Muscle of leg (tissue), 11 donors: ENCODE data around the gene MTURN. TPM values are rescaled to one million over a fixed set of nuclear protein-coding genes. Genes with fewer than 3 reads are reported as not detected.
"Not testable (repeated sequence)": the region's sequence is repeated elsewhere in the genome, so short reads cannot be mapped to it uniquely, and the experiment has no call there.

ENCODE experiments used
- DNase-seq: peaks from one replicate; pipeline ENCODE4 v3.0.0; 2013
- H3K27ac ChIP-seq: one replicate; pipeline ENCODE4 v1.5.1; 2013; ENCODE audit warnings: mild to moderate bottlenecking, low read length, control low read depth
- H3K27me3 ChIP-seq: one replicate; pipeline ENCODE4 v1.6.1; 2013; ENCODE audit warnings: low read length; ENCODE audit not compliant: control insufficient read depth, insufficient read depth
- H3K36me3 ChIP-seq: one replicate; pipeline ENCODE4 v1.6.1; 2013; ENCODE audit warnings: low read length; ENCODE audit not compliant: control insufficient read depth, insufficient read depth
- H3K4me1 ChIP-seq: one replicate; pipeline ENCODE4 v1.6.1; 2013; ENCODE audit warnings: low read length; ENCODE audit not compliant: control insufficient read depth, insufficient read depth
- H3K4me3 ChIP-seq: one replicate; pipeline ENCODE4 v1.5.1; 2013; ENCODE audit warnings: low read length, control low read depth
- H3K9me3 ChIP-seq: replicated peaks from 2 replicates; pipeline ENCODE4 v1.6.1; 2013; ENCODE audit warnings: low read depth, low read length; ENCODE audit not compliant: control insufficient read depth
- WGBS: methylation state at CpG from one replicate; pipeline ENCODE4 v1.1.5; 2013; ENCODE audit warnings: missing lambda C conversion rate; ENCODE audit not compliant: insufficient coverage; 5-methylcytosine and 5-hydroxymethylcytosine counted together
- polyA plus RNA-seq, 8 donors: library from polyadenylated mRNA; unstranded; fragments of 120-200 nt; gene quantifications; one replicate each; pipeline versions ENCODE4 v1.2.1 to v1.2.3, GENCODE V29; 2013; ENCODE audit warnings: inconsistent platforms in 1 of 8, low replicate concordance in 1 of 8; ENCODE audit not compliant: insufficient read length in 8 of 8, insufficient read depth in 1 of 8
- total RNA-seq: library from RNA; stranded (reverse); fragments of 120-200 nt; gene quantifications from one replicate; pipeline ENCODE4 v1.2.4, GENCODE V29; 2013

MTURN gene
- total and polyA plus RNA-seq, 9 donors = 65.8 to 105 (median 80.6) TPM

- no peak overlapping the region for H3K4me3 ChIP-seq
- H3K9me3 ChIP-seq = peaks cover 8% of the 10 kb centered on the region
- H3K4me1 ChIP-seq = peaks cover 6% of the 10 kb centered on the region
- H3K27me3 ChIP-seq = no peaks in the 10 kb centered on the region
- no peaks in the 10 kb centered on the region for H3K36me3 ChIP-seq
- no CpG with 5 or more reads among the region's 4 CpGs for WGBS
- peak; percentile 69 for DNase-seq
- H3K27ac ChIP-seq = peak overlapping the region; percentile 29
Observed at GRCh38 chr7:30184791-30185487, 50.2 kb downstream of the MTURN start.

DNA sequence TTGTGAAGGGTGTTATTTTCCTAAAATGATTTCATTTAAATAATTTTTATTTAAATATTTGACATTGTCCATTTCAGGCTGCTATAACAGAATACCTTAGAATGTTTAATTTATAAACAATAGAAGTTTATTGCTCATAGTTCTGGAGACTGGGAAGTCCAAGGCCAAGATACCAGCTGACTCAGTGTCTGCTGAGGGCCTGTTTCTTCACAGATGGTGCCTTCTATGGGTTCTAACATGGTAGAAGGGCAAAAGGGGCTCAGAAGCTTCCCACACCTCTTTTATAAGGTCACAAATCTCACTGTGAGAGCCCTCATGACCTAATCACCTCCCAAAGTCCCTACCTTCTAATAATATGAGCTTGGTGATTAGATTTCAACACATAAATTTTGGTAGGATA is 50.7 kb downstream of the MTURN start:
- H3K27me3 ChIP-seq = no peaks in the 10 kb centered on the region
- DNase-seq = no peak
- peaks cover 8% of the 10 kb centered on the region for H3K9me3 ChIP-seq
- H3K36me3 ChIP-seq = no peaks in the 10 kb centered on the region
- H3K4me1 ChIP-seq = peaks cover 6% of the 10 kb centered on the region
- H3K4me3 ChIP-seq = no peak overlapping the region
- H3K27ac ChIP-seq = no peak overlapping the region

DNA sequence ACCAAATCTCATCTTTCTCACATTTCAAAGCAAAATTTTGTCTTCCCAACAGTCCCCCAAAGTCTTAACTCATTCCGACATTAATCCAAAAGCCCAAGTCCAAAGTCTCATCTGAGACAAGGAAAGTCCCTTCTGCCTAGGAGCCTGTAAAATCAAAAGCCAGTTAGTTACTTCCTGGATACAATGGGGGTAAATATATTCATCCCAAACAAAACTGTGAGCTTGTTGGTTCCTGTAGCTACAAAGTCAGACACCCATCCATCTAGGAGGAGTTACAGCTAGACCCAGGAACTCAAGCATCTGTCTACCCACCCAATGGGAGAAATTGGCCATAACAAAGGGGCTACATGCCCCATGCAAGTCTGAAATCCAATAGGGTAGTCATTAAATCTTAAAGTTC is 51.9 kb downstream of the MTURN start:
- no peak for DNase-seq
- whole genome bisulfite sequencing = no CpG with 5 or more reads among the region's 1 CpG

DNA sequence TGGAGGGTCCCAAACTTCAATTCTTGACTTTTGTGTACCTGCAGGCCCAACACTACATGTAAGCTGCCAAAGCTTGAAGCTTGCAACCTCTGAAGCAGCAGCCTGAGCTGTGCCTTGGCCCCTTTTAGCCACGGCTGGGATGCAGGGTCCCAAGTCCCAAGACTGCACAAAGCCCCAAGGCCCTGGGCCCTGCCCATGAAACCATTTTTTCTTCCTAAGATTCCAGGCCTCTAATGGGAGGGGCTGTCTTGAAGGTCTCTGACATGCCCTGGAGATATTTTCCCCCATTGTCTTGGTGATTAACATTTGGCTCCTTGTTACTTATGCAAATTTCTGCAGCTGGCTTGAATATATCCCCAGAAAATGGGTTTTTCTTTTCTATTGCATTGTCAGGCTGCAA is 52.7 kb downstream of the MTURN start:
- H3K36me3 ChIP-seq = no peaks in the 10 kb centered on the region
- H3K27ac ChIP-seq = no peak overlapping the region
- H3K9me3 ChIP-seq = peaks cover 8% of the 10 kb centered on the region
- DNase-seq = no peak
- H3K4me1 ChIP-seq = peaks cover 3% of the 10 kb centered on the region
- no peaks in the 10 kb centered on the region for H3K27me3 ChIP-seq
- 86% methylated on average over 1 of the region's 1 CpG for WGBS
- no peak overlapping the region for H3K4me3 ChIP-seq

More for the DNA sequence above, 51.9 kb downstream of the MTURN start:
- H3K4me3 ChIP-seq = no peak overlapping the region
- H3K27ac ChIP-seq = no peak overlapping the region
- H3K4me1 ChIP-seq = peaks cover 6% of the 10 kb centered on the region
- no peaks in the 10 kb centered on the region for H3K36me3 ChIP-seq
- H3K9me3 ChIP-seq = peaks cover 8% of the 10 kb centered on the region
- no peaks in the 10 kb centered on the region for H3K27me3 ChIP-seq

GRCh38 chr7:30188381-30188780 is 53.6 kb downstream of the MTURN start:
- not testable (repeated sequence) for H3K36me3 ChIP-seq, H3K4me3 ChIP-seq, H3K4me1 ChIP-seq, DNase-seq, H3K9me3 ChIP-seq, H3K27ac ChIP-seq, H3K27me3 ChIP-seq
- WGBS = no CpG with 5 or more reads among the region's 2 CpGs

- Histone ChIP-seq H3K36me3 (no peaks in the 10 kb centered on the region), H3K4me1 (peaks cover 3% of the 10 kb centered on the region), H3K27me3 (no peaks in the 10 kb centered on the region), H3K4me3 (no peak overlapping the region), H3K27ac (no peak overlapping the region), H3K9me3 (peaks cover 8% of the 10 kb centered on the region)
- no peak for DNase-seq
- WGBS = no CpG with 5 or more reads among the region's 2 CpGs
Observed at GRCh38 chr7:30188811-30189210, 54.0 kb downstream of the MTURN start.

- H3K27ac ChIP-seq = no peak overlapping the region
- H3K4me3 ChIP-seq = no peak overlapping the region
- peaks cover 16% of the 10 kb centered on the region for H3K9me3 ChIP-seq
- H3K27me3 ChIP-seq = no peaks in the 10 kb centered on the region
- 92% methylated on average over 3 of the region's 4 CpGs for WGBS
- H3K4me1 ChIP-seq = no peaks in the 10 kb centered on the region
- no peaks in the 10 kb centered on the region for H3K36me3 ChIP-seq
- DNase-seq = no peak
Observed at GRCh38 chr7:30191809-30192208, 57.0 kb downstream of the MTURN start.

- WGBS = no CpG with 5 or more reads among the region's 5 CpGs
- Histone ChIP-seq H3K27me3 (no peaks in the 10 kb centered on the region), H3K9me3 (peaks cover 10% of the 10 kb centered on the region), H3K36me3 (no peaks in the 10 kb centered on the region), H3K4me3 (no peak overlapping the region), H3K4me1 (no peaks in the 10 kb centered on the region), H3K27ac (no peak overlapping the region)
- DNase-seq = no peak
Observed at GRCh38 chr7:30193336-30193943, 58.7 kb downstream of the MTURN start.

DNA sequence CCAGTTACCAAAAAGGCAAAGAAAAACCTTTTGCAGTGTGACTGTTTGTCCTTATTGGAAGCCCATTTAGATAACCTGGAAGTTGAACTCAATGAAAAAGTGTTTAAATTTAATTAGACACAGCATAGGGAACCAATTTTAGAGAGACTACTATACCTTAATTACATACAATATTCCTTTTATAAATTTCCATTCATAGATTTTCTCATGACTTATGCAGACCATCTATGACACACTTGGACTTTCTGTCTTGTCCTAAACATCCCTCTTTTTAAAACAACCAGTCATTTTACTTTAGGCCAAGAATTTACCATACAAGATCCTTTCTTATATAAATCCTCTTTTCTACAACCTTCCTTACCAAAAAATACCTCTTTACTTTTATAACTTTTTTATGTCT is 61.6 kb downstream of the MTURN start:
- Histone ChIP-seq H3K27ac (no peak overlapping the region), H3K36me3 (no peaks in the 10 kb centered on the region)
- DNase-seq = no peak

GRCh38 chr7:30197438-30197837 is 62.7 kb downstream of the MTURN start:
- no CpG with 5 or more reads among the region's 1 CpG for WGBS
- H3K4me1 ChIP-seq = no peaks in the 10 kb centered on the region
- H3K4me3 ChIP-seq = no peak overlapping the region
- peaks cover 10% of the 10 kb centered on the region for H3K9me3 ChIP-seq
- H3K36me3 ChIP-seq = no peaks in the 10 kb centered on the region
- H3K27ac ChIP-seq = no peak overlapping the region
- no peaks in the 10 kb centered on the region for H3K27me3 ChIP-seq
- no peak for DNase-seq

More for the DNA sequence above, 61.6 kb downstream of the MTURN start:
- Histone ChIP-seq H3K4me1 (no peaks in the 10 kb centered on the region), H3K9me3 (peaks cover 10% of the 10 kb centered on the region), H3K4me3 (no peak overlapping the region), H3K27me3 (no peaks in the 10 kb centered on the region)
